ENCODE measurements around the gene SLC38A10. TPM values are rescaled to one million over a fixed set of nuclear protein-coding genes. Genes with fewer than 3 reads are reported as not detected.

SLC38A10 gene
- total RNA-seq, 2 experiments from 2014 or later, result 56.0 to 147 TPM

GRCh38 chr17:81242421-81243332 is 52.4 kb downstream of the SLC38A10 start:
- DNase-seq (ENCODE audit: low spot score), result peak; percentile 10
- H2AFZ ChIP-seq (ENCODE audit: low read length), result no peak overlapping the region
- intact Hi-C loops (cut with micrococcal nuclease; ENCODE audit: unreplicated experiment), result no loop called here
- H4K20me1 ChIP-seq (ENCODE audit: insufficient read depth, low read length), result peaks cover 5% of the 10 kb centered on the region; the same call in 1 of the 2 replicates
- peaks cover 45% of the 10 kb centered on the region for H3K4me1 ChIP-seq (ENCODE audit: insufficient read depth, low read length, poor library complexity, severe bottlenecking)
- peak overlapping the region; percentile 82; the same call in 1 of the 2 replicates for H3K4me2 ChIP-seq (ENCODE audit: low read length)
- H3K27ac ChIP-seq (ENCODE audit: low read depth, low read length, poor library complexity, severe bottlenecking), result peak overlapping the region; percentile 1
- no peak overlapping the region for H3K4me3 ChIP-seq (ENCODE audit: low read depth, low read length, poor library complexity, severe bottlenecking)
- POLR2A ChIA-PET, result interaction anchor here (0.7 kb wide), 1 partner anchor 16 kb away, joined by 3 read pairs; no protein-coding TSS in a partner anchor
- H3K36me3 ChIP-seq (ENCODE audit: insufficient read depth, low read length), result peaks cover 41% of the 10 kb centered on the region
- H3K9me2 ChIP-seq (ENCODE audit: insufficient read depth, low read length), result no peaks in the 10 kb centered on the region
- H3K9me3 ChIP-seq (ENCODE audit: low read length), result no peaks in the 10 kb centered on the region
- BruUV-seq (replicated peaks), result no TSS peak
- CTCF ChIA-PET (ENCODE audit: unreplicated experiment), result no interaction called here
- peaks cover 30% of the 10 kb centered on the region for H3K79me2 ChIP-seq (ENCODE audit: insufficient read depth, low read depth, low read length)
- TF ChIP-seq CTCF (conservative IDR thresholded peaks at IDR 0.05; ENCODE audit: low read length) (no peak), EZH2phosphoT487 (IDR thresholded peaks at IDR 0.05; ENCODE audit: borderline replicate concordance, low read depth, low read length) (no peak)

- peak; percentile 89 for DNase-seq (ENCODE audit: low spot score)
- intact Hi-C loops (cut with micrococcal nuclease; ENCODE audit: unreplicated experiment), result loop anchor here (1.0 to 2.0 kb wide), 3 partner anchors 100 to 219 kb away; no protein-coding TSS in a partner anchor
- no TSS peak for BruUV-seq (replicated peaks)
- ChIA-PET CTCF (ENCODE audit: unreplicated experiment) (no interaction called here), POLR2A (interaction anchor here (0.7 kb wide), 1 partner anchor 17 kb away, joined by 3 read pairs; no protein-coding TSS in a partner anchor)
- H3K9me2 ChIP-seq (ENCODE audit: insufficient read depth, low read length), result no peaks in the 10 kb centered on the region
- peaks cover 41% of the 10 kb centered on the region for H3K36me3 ChIP-seq (ENCODE audit: insufficient read depth, low read length)
- H2AFZ ChIP-seq (ENCODE audit: low read length), result no peak overlapping the region
- H3K4me2 ChIP-seq (ENCODE audit: low read length), result peak overlapping the region; percentile 82
- peaks cover 30% of the 10 kb centered on the region for H3K79me2 ChIP-seq (ENCODE audit: insufficient read depth, low read depth, low read length)
- H3K27ac ChIP-seq (ENCODE audit: low read depth, low read length, poor library complexity, severe bottlenecking), result peak overlapping the region; percentile 61
- peaks cover 5% of the 10 kb centered on the region; the same call in 1 of the 2 replicates for H4K20me1 ChIP-seq (ENCODE audit: insufficient read depth, low read length)
- TF ChIP-seq CTCF (conservative IDR thresholded peaks at IDR 0.05; ENCODE audit: low read length) (peak; percentile 95), EZH2phosphoT487 (IDR thresholded peaks at IDR 0.05; ENCODE audit: borderline replicate concordance, low read depth, low read length) (no peak)
- peak overlapping the region; percentile 79 for H3K4me3 ChIP-seq (ENCODE audit: low read depth, low read length, poor library complexity, severe bottlenecking)
- no peaks in the 10 kb centered on the region for H3K9me3 ChIP-seq (ENCODE audit: low read length)
- peaks cover 49% of the 10 kb centered on the region for H3K4me1 ChIP-seq (ENCODE audit: insufficient read depth, low read length, poor library complexity, severe bottlenecking)
Observed at GRCh38 chr17:81241648-81242420, 53.3 kb downstream of the SLC38A10 start.

Data from OCI-LY7 (cell line).